NB4 (cell line): ENCODE measurements around the gene SLC2A4RG.

Experiments
- DNase-seq: peaks from one replicate; pipeline ENCODE4 v3.0.0; 2010; ENCODE audit warnings: low read depth
- H3K4me3 ChIP-seq: one replicate; pipeline ENCODE4 v1.5.1; 2011; ENCODE audit warnings: mild to moderate bottlenecking, low read depth, low read length, moderate library complexity
- MYC ChIP-seq: IDR thresholded peaks from 2 replicates; pipeline ENCODE4 v1.6.1; 2011; ENCODE audit warnings: low read depth, low read length
- POLR2A ChIP-seq: IDR thresholded peaks from 2 replicates; pipeline ENCODE4 v1.6.1; 2011; ENCODE audit warnings: mild to moderate bottlenecking; ENCODE audit not compliant: insufficient read length; ENCODE audit errors: extremely low read depth
- TF ChIP-seq, protein P1 (sequence below): IDR thresholded peaks from 2 replicates; pipeline ENCODE4 v1.6.1; 2011; ENCODE audit warnings: low read depth, low read length
- TF ChIP-seq, protein P2 (sequence below): IDR thresholded peaks from one replicate; pipeline ENCODE4 v1.5.1; 2012; ENCODE audit warnings: low read depth, low read length

Gene SLC2A4RG

DNA sequence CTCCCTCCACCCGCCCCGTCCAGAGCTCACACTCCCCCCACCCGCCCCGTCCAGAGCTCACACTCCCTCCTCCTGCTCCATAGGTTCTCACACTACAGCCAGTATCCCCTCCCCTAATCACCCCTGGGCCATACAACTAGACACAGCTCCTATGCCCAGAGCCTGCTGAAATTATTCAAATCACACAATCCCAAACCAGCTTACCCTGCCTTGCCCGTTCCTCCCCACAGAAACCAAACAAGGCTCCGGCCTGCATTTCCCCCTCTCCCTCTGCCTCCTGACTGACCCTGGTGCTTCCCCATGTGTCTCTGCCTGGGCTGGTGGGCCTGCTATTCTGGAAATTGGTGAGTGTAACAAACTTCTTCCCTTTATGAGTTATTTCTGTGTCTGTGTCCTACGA lies 18.6 kb downstream of the SLC2A4RG start:
- no peak overlapping the region for H3K4me3 ChIP-seq
- DNase-seq = no peak
- no peak for TF ChIP-seq MYC

DNA sequence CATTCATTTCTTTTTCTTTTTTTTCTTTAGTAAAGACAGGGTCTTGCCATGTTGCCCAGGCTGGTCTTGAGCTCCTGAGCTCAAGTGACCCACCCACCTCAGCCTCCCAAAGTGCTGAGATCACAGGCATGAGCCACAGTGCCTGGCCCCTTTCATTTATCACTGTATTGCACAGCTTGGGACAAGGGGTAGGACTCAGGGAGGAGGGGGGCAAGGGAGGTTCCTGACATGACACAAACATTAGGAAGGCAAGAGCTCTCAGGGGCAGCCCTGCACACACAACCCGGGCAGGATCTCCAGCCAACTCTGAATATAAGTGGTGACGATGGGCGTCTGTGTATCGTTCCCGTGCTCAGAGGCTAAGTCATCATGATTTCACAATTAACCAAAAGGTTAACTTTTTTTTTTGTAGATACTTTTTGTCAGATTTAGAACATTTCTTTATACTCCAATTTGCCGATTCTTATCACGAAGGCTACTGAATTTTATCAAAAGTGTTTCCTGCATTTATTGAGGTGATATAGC lies 19.9 kb downstream of the SLC2A4RG start:
- DNase-seq = no peak
- TF ChIP-seq, protein P1, sequence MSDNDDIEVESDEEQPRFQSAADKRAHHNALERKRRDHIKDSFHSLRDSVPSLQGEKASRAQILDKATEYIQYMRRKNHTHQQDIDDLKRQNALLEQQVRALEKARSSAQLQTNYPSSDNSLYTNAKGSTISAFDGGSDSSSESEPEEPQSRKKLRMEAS = no peak
- TF ChIP-seq POLR2A (no peak), MYC (no peak)
- TF ChIP-seq, protein P2, sequence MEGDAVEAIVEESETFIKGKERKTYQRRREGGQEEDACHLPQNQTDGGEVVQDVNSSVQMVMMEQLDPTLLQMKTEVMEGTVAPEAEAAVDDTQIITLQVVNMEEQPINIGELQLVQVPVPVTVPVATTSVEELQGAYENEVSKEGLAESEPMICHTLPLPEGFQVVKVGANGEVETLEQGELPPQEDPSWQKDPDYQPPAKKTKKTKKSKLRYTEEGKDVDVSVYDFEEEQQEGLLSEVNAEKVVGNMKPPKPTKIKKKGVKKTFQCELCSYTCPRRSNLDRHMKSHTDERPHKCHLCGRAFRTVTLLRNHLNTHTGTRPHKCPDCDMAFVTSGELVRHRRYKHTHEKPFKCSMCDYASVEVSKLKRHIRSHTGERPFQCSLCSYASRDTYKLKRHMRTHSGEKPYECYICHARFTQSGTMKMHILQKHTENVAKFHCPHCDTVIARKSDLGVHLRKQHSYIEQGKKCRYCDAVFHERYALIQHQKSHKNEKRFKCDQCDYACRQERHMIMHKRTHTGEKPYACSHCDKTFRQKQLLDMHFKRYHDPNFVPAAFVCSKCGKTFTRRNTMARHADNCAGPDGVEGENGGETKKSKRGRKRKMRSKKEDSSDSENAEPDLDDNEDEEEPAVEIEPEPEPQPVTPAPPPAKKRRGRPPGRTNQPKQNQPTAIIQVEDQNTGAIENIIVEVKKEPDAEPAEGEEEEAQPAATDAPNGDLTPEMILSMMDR = no peak
- H3K4me3 ChIP-seq = no peak overlapping the region

DNA sequence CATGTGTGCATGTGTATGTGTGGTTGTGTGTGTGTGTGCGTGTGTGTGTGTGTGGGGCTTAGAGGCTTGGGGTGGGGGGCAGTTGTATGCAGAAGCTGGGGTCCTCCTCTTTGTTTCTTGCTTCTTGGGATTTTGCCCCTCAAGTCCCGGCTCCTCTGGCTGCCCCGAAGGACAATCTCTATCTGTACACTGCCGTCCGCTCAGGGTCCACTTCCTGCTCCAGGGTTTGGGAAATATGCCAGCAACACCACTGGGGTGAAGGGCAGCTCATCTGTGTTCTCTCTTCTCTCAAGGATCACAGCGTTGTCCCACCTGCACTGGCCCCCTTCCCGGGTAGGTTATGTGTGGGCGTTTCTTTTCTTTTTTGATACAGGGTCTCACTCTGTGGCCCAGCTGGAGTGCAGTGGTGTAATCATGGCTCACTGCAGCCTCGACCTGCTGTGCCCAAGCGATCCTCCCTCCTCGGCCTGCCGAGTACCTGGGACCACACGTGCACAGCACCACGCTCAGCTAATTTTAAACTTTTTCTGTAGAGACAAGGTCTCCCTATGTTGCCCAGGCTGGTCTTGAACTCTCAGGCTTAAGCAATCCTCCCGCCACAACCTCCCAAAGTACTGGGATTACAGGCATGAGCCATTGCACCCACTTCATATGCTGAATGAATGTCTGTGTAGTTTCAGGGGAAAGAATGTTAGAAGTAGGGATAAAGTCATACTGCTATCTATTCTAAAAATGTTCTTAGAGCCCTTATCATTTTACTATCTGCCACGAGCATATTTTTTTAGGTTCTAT lies 25.7 kb downstream of the SLC2A4RG start:
- DNase-seq = no peak
- H3K4me3 ChIP-seq = no peak overlapping the region
- TF ChIP-seq MYC (no peak), POLR2A (no peak)
- TF ChIP-seq, protein P2 = no peak
- TF ChIP-seq, protein P1 = no peak

DNA sequence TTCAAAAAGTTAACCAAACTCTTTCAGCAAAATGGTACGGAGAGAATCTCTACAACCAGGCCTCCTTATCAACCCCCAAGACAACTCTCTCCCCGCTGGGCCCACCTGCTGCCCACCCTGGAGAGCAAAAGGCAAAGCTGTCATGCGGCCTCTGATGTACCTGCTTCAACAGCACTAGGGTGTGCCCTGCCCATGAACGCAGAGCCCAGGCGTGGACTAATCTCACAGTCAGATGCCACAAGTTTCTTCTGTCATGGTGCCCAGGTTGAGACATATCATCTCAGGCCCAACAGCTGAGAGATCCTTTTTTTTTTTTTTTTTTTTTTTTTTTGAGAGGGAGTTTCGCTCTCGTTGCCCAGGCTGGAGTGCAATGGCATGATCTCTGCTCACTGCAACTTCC lies 26.3 kb downstream of the SLC2A4RG start:
- TF ChIP-seq, protein P2 = no peak
- no peak for TF ChIP-seq MYC
- no peak for TF ChIP-seq POLR2A
- TF ChIP-seq, protein P1 = no peak
- DNase-seq = no peak
- no peak overlapping the region for H3K4me3 ChIP-seq

DNA sequence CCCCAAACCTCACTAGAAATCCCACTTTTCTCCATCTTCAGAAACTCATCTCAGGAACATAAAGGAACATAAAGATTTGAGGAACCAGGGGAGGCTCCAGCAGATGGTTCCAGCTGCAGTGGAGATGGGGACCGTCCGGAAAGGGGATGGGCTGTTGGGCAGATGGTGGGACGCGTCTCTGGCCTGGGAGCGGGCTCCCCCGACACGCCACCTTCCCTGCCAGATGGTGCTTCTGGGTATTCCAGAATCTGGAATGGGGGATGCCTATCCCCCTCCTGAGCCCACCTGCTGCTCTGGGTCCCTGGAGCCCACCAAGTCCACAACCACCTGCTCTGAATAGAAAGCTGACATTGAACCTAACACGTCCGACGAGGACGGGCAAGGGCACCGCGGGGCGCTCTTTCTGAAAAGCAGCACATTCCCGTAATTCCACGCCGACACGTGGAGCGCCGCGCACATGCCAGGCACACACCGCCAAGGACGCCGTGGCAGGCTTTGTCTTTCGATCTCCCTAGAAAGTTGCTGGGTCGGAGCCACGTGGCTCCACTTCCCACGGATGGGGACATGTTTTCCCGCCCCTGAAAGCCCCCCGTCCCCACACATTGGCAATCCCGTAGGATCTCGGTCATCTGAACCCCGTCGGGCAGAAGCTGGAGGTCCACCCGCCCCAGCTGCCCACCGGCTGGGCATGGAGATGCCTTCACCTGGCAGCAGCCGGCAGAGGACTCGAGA lies 27.3 kb downstream of the SLC2A4RG start:
- DNase-seq = no peak
- no peak for TF ChIP-seq MYC
- TF ChIP-seq, protein P1 = no peak
- TF ChIP-seq POLR2A = no peak
- TF ChIP-seq, protein P2 = no peak
- no peak overlapping the region for H3K4me3 ChIP-seq

DNA sequence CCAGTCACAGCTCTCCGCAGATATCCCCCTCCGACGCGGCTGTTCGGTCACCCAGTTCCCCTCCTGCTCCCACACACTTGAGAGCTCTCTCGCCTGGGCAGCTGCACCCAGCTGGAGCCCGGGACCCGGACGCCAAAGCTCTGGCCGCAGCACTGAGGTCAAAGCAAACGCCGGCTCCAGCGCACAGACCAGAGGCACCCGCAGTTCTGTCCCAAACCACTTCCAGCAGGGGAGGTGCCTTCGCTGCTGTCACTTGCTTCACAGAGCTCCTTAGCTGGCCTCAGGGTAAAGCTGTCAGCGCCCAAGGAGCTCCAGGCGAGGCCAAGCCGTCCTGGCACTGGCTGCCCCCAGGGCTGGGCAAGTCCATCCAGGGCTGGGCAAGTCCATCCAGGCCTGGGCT lies 27.9 kb downstream of the SLC2A4RG start:
- H3K4me3 ChIP-seq = no peak overlapping the region
- no peak for DNase-seq
- TF ChIP-seq POLR2A (no peak), MYC (no peak)
- TF ChIP-seq, protein P2 = no peak
- TF ChIP-seq, protein P1 = no peak
